HepG2 (cell line): ENCODE results near the gene KLF11. TPM values are rescaled to one million over a fixed set of nuclear protein-coding genes. Genes with fewer than 3 reads are reported as not detected.
"Not testable (repeated sequence)": the region's sequence is repeated elsewhere in the genome, so short reads cannot be mapped to it uniquely, and the experiment has no call there.

ENCODE experiments used
- ATAC-seq: fragments of 200-7000 bp; cut with Tn5 transposase; 3 replicates; pipeline ENCODE4 v1.9.1; 2020; ENCODE audit warnings: mild to moderate bottlenecking, moderate library complexity
- BruUV-seq: library from RNA; stranded (reverse); fragments of 400-500 nt; replicated peaks from 2 replicates; lab custom pipeline; 2021; lab: Mats Ljungman, UMichigan
- CTCF ChIA-PET: fragments of 300-600 bp; formaldehyde crosslinking; extraction: SDS; loops from one replicate; lab custom pipeline; 2021; ENCODE audit warnings: low total read pairs, inconsistent platforms, low intra/inter-chr PET ratio; lab: Yijun Ruan, JAX
- POLR2A ChIA-PET: fragments of 350-600 bp; sonication (Branson Sonifier 250); formaldehyde crosslinking; loops from one replicate; lab custom pipeline; 2020; ENCODE audit warnings: antibody characterized with exemption, inconsistent platforms; lab: Yijun Ruan, JAX
- DNase-seq: peaks from one replicate; pipeline ENCODE4 v3.0.0-alpha.2; 2015; ENCODE audit warnings: low spot score
- FAIRE-seq: peaks from 3 replicates; lab custom pipeline; 2011; peaks lifted over from hg19 to GRCh38; lab: Jason Lieb, UNC
- H2AFZ ChIP-seq: one replicate; pipeline ENCODE4 v1.6.1; 2011; ENCODE audit warnings: low read length, inconsistent platforms
- H3K27ac ChIP-seq: fragments of 300-600 bp; 3 replicates; pipeline ENCODE4 v1.8.0; 2011; ENCODE audit warnings: mixed run types, mild to moderate bottlenecking, mixed read lengths, low read length, inconsistent platforms; ENCODE audit not compliant: insufficient read depth; ENCODE audit errors: extremely low read length
- H3K27me3 ChIP-seq, 2 experiments: fragments of 200-600 bp in 1 of 2; 2 replicates in 1 of 2; 3 replicates in 1 of 2; pipeline versions ENCODE4 v1.6.0 to v1.8.0; 2011; ENCODE audit warnings: low read length in 2 of 2, mild to moderate bottlenecking in 2 of 2, moderate library complexity in 2 of 2, inconsistent platforms in 1 of 2; ENCODE audit not compliant: insufficient read depth in 2 of 2, control insufficient read depth in 1 of 2
- H3K36me3 ChIP-seq, 2 experiments: fragments of 200-600 bp in 1 of 2; replicated peaks in 1 of 2; 2 replicates in 1 of 2; 3 replicates in 1 of 2; pipeline versions ENCODE4 v1.5.1 to v1.8.0; 2011; ENCODE audit warnings: low read length in 2 of 2, inconsistent platforms in 1 of 2; ENCODE audit not compliant: insufficient read depth in 2 of 2, control insufficient read depth in 1 of 2
- H3K4me1 ChIP-seq: 2 replicates; pipeline ENCODE4 v1.5.1; 2012; ENCODE audit warnings: low read length, inconsistent platforms; ENCODE audit not compliant: insufficient read depth
- H3K4me2 ChIP-seq: 2 replicates; pipeline ENCODE4 v1.6.0; 2011; ENCODE audit warnings: low read depth, low read length, inconsistent platforms
- H3K4me3 ChIP-seq, 3 experiments: fragments of 200-600 bp in 1 of 3; sonication (generic), shearing (Covaris generic) in 1 of 3; replicated peaks in 1 of 3; 2 replicates each; pipeline ENCODE4 v1.5.1; 2011 to 2016; ENCODE audit warnings: low read length in 3 of 3, inconsistent platforms in 2 of 3, low read depth in 2 of 3, mild to moderate bottlenecking in 2 of 3, control low read depth in 1 of 3, mixed read lengths in 1 of 3; ENCODE audit not compliant: insufficient read depth in 1 of 3
- H3K79me2 ChIP-seq: one replicate; pipeline ENCODE4 v1.6.1; 2011; ENCODE audit warnings: low read length, inconsistent platforms; ENCODE audit not compliant: insufficient read depth
- H3K9ac ChIP-seq: 2 replicates; pipeline ENCODE4 v1.6.0; 2011; ENCODE audit warnings: mild to moderate bottlenecking, low read depth, low read length, inconsistent platforms; ENCODE audit not compliant: insufficient read depth
- H3K9me3 ChIP-seq: 2 replicates; pipeline ENCODE4 v1.5.1; 2012; ENCODE audit warnings: mild to moderate bottlenecking, low read length
- H4K20me1 ChIP-seq: 2 replicates; pipeline ENCODE4 v1.6.0; 2011; ENCODE audit warnings: inconsistent platforms, mild to moderate bottlenecking, low read length, moderate library complexity; ENCODE audit not compliant: insufficient read depth
- EEA1 ChIP-seq: sonication (generic); formaldehyde crosslinking; IDR thresholded peaks from 2 replicates; pipeline ENCODE4 v1.5.1; 2020; ENCODE audit warnings: mild to moderate bottlenecking, missing genetic modification reagents, borderline replicate concordance
- PRDM4 ChIP-seq: sonication (generic); formaldehyde crosslinking; IDR thresholded peaks from 2 replicates; pipeline ENCODE4 v1.9.0; 2021; ENCODE audit warnings: missing genetic modification reagents, borderline replicate concordance
- TIGD3 ChIP-seq: sonication (generic); formaldehyde crosslinking; IDR thresholded peaks from 2 replicates; pipeline ENCODE4 v1.5.1; 2020; ENCODE audit warnings: mild to moderate bottlenecking, missing genetic modification reagents, borderline replicate concordance
- WGBS: methylation state at CpG from one replicate; pipeline ENCODE4 v1.1.6; 2017; ENCODE audit warnings: low lambda C conversion rate; 5-methylcytosine and 5-hydroxymethylcytosine counted together
- in situ Hi-C: cut with HindIII; loops from 2 replicates; pipeline ENCODE4 v1.10.0; 2017; ENCODE audit warnings: low pct_unique_long_range_greater_than_20kb; ENCODE audit not compliant: extremely low pct_ligation_motif_present
- intact Hi-C: fragments of 100-400 bp; cut with micrococcal nuclease; formaldehyde crosslinking; loops from one replicate; pipeline ENCODE4 v1.10.0; 2022; ENCODE audit not compliant: unreplicated experiment
- polyA plus RNA-seq, 8 experiments: library from polyadenylated mRNA; depleted of rRNA in 3 of 8; stranded (reverse) in 7 of 8; unstranded in 1 of 8; fragments of >200 nt; fragmentation: Illumina TruSeq in 4 of 8; extraction: Trizol in 4 of 8; gene quantifications; 2 replicates each; pipeline versions ENCODE4 v1.2.1 to v1.2.3, GENCODE V29; 2011 to 2016; ENCODE audit warnings: low read depth in 4 of 8, missing spikeins in 1 of 8, mixed read lengths in 1 of 8; ENCODE audit not compliant: insufficient read depth in 1 of 8
- total RNA-seq, 5 experiments: library from RNA; depleted of rRNA; stranded (reverse); fragments of >200 nt; fragmentation: Illumina TruSeq; extraction: Trizol; gene quantifications; 2 replicates each; pipeline ENCODE4 v1.2.3, GENCODE V29; 2016; ENCODE audit warnings: low read depth in 1 of 5

Gene KLF11
- total and polyA plus RNA-seq, 2 of the 13 experiments (the other 11 are each of a cell fraction or from before 2014, with no cell fraction given), result 2.5 to 11.8 TPM

- no peak for TF ChIP-seq EEA1 (CRISPR knock-in tag)
Measured at GRCh38 chr2:10014418-10015190, 28.7 kb upstream of the KLF11 start (continued).

- H3K9me3 ChIP-seq, H2AFZ ChIP-seq, in situ Hi-C loops, FAIRE-seq, intact Hi-C loops, H3K9ac ChIP-seq, H3K4me3 ChIP-seq, H3K27ac ChIP-seq, ATAC-seq, H3K79me2 ChIP-seq, H4K20me1 ChIP-seq, BruUV-seq, CTCF ChIA-PET, H3K4me2 ChIP-seq, H3K36me3 ChIP-seq, POLR2A ChIA-PET, DNase-seq: not testable (repeated sequence)
- WGBS, result 90% methylated on average over 42 of the region's 44 CpGs
- peaks cover 2 to 24% of the 10 kb centered on the region in 2 experiments; a peak in 4 of 5 replicates for H3K27me3 ChIP-seq
- H3K4me1 ChIP-seq, result peaks cover 25% of the 10 kb centered on the region
Measured at GRCh38 chr2:10015376-10015989, 27.9 kb upstream of the KLF11 start.

GRCh38 chr2:10016001-10016801 is 27.1 kb upstream of the KLF11 start:
- no peaks in the 10 kb centered on the region for H4K20me1 ChIP-seq
- no peaks in the 10 kb centered on the region for H3K9me3 ChIP-seq
- H3K27ac ChIP-seq, result no peak overlapping the region
- H3K36me3 ChIP-seq, result no peaks in the 10 kb centered on the region
- BruUV-seq, result no TSS peak
- POLR2A ChIA-PET, result interaction anchor here (1.0 kb wide), 1 partner anchor 10 kb away, joined by 3 read pairs; no protein-coding TSS in a partner anchor
- H3K27me3 ChIP-seq, result peaks cover 2 to 26% of the 10 kb centered on the region in 2 experiments; a peak in 4 of 5 replicates
- in situ Hi-C loops (no loop called here), intact Hi-C loops (no loop called here)
- H2AFZ ChIP-seq, result no peak overlapping the region
- WGBS, result 66% methylated on average over 35 of the region's 35 CpGs
- CTCF ChIA-PET, result no interaction called here
- H3K4me1 ChIP-seq, result peaks cover 24% of the 10 kb centered on the region
- FAIRE-seq (no peak), DNase-seq (no peak), ATAC-seq (peak; percentile 18)
- H3K79me2 ChIP-seq, result no peaks in the 10 kb centered on the region
- no peak overlapping the region for H3K9ac ChIP-seq
- no peak overlapping the region for H3K4me2 ChIP-seq
- H3K4me3 ChIP-seq, result no peak overlapping the region
- TF ChIP-seq TIGD3 (CRISPR knock-in tag) (no peak), PRDM4 (no peak)
